ENCODE results near the gene URM1. TPM values are rescaled to one million over a fixed set of nuclear protein-coding genes. Genes with fewer than 3 reads are reported as not detected.

URM1 gene
- polyA plus RNA-seq, 4 donors, result 56.1 to 83.6 (median 66.0) TPM

- peaks cover 0 to 61% (median 2%) of the 10 kb centered on the region in 3 donors for H3K27me3 ChIP-seq (ENCODE audit: control insufficient read depth in 3 of 3, insufficient read depth in 3 of 3, low read length in 3 of 3)
- H3K4me3 ChIP-seq (ENCODE audit: low read depth in 1 of 3, low read length in 3 of 3), result no peak overlapping the region
- no peak overlapping the region for H3K27ac ChIP-seq (ENCODE audit: low read depth in 1 of 3, low read length in 2 of 3)
- FAIRE-seq (no peak), DNase-seq (no peak)
- 91 to 96% (median 95%) methylated on average over 21 of the region's 21 CpGs for WGBS, 3 donors
- no peaks in the 10 kb centered on the region for H3K9me3 ChIP-seq (ENCODE audit: control insufficient read depth in 2 of 2, insufficient read depth in 1 of 2, low read depth in 1 of 2, low read length in 1 of 2)
- H3K36me3 ChIP-seq (ENCODE audit: control insufficient read depth in 3 of 3, insufficient read depth in 2 of 3, low read depth in 1 of 3, low read length in 3 of 3), result peaks cover 11 to 58% (median 28%) of the 10 kb centered on the region in 3 donors
- H3K4me1 ChIP-seq (ENCODE audit: control insufficient read depth in 3 of 3, insufficient read depth in 2 of 3, low read depth in 1 of 3, low read length in 2 of 3), result no peaks in the 10 kb centered on the region
Measured at GRCh38 chr9:128391956-128392301, 20.8 kb downstream of the URM1 start.

DNA sequence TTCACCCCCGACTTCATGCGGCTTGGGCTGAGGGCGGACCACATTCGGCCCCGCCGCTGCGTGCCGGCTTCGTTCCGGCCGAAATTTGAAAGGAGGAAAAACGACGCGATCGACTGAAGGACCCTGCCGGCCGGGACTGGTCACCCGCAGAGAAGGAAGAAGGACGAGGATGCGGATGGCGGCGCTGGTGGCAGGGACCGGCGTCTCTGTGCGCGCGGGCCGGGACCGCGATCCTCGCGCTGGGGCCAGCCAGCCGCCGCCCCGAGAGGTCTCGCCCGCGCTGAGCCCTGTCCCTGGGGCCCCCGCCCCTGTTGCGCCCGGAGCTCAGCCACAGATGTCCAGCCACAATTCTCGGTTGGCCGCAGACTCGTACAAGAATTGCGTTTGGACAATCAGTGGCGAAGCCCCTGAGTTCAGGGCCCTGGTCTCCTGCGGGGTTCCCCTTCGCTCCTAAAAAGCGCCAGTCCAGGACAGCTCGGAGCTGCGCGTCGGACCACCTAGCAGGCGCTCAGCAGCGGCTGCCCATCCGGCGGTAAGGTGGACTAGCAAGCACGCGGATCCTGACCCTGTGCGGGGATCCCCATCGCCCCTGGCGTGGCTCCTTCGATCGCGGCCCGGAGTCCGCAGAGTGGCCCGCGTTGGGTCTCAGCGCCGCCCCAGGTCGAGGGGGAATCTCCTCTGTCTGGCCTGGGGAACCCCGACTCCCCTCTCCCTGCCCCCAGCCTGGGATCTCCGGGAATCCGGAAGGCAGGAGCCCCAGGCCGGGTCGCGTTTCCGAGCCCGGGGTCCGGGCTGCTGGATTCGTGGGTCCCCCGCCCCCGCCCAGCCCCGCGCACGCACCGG, 21.3 kb downstream of the URM1 start:
- FAIRE-seq (no peak), DNase-seq (no peak)
- no peak overlapping the region for H3K27ac ChIP-seq (ENCODE audit: low read depth in 1 of 3, low read length in 2 of 3)
- H3K9me3 ChIP-seq (ENCODE audit: control insufficient read depth in 2 of 2, insufficient read depth in 1 of 2, low read depth in 1 of 2, low read length in 1 of 2), result no peaks in the 10 kb centered on the region
- WGBS, 3 donors, result 85 to 96% (median 93%) methylated on average over 83 to 88 of the region's 88 CpGs
- H3K36me3 ChIP-seq (ENCODE audit: control insufficient read depth in 3 of 3, insufficient read depth in 2 of 3, low read depth in 1 of 3, low read length in 3 of 3), result peaks cover 11 to 52% (median 23%) of the 10 kb centered on the region in 3 donors
- no peak overlapping the region for H3K4me3 ChIP-seq (ENCODE audit: low read depth in 1 of 3, low read length in 3 of 3)
- peaks cover 0 to 67% (median 2%) of the 10 kb centered on the region in 3 donors for H3K27me3 ChIP-seq (ENCODE audit: control insufficient read depth in 3 of 3, insufficient read depth in 3 of 3, low read length in 3 of 3)
- no peaks in the 10 kb centered on the region for H3K4me1 ChIP-seq (ENCODE audit: control insufficient read depth in 3 of 3, insufficient read depth in 2 of 3, low read depth in 1 of 3, low read length in 2 of 3)

GRCh38 chr9:128393145-128393775, 22.1 kb downstream of the URM1 start:
- Histone ChIP-seq H3K27ac (ENCODE audit: low read depth in 1 of 3, low read length in 2 of 3) (no peak overlapping the region), H3K9me3 (ENCODE audit: control insufficient read depth in 2 of 2, insufficient read depth in 1 of 2, low read depth in 1 of 2, low read length in 1 of 2) (no peaks in the 10 kb centered on the region), H3K27me3 (ENCODE audit: control insufficient read depth in 3 of 3, insufficient read depth in 3 of 3, low read length in 3 of 3) (peaks cover 0 to 75% (median 2%) of the 10 kb centered on the region in 3 donors), H3K4me1 (ENCODE audit: control insufficient read depth in 3 of 3, insufficient read depth in 2 of 3, low read depth in 1 of 3, low read length in 2 of 3) (no peaks in the 10 kb centered on the region), H3K36me3 (ENCODE audit: control insufficient read depth in 3 of 3, insufficient read depth in 2 of 3, low read depth in 1 of 3, low read length in 3 of 3) (peaks cover 11 to 44% (median 15%) of the 10 kb centered on the region in 3 donors), H3K4me3 (ENCODE audit: low read depth in 1 of 3, low read length in 3 of 3) (no peak overlapping the region)
- DNase-seq, result no peak
- FAIRE-seq, result no peak
- 75 to 91% (median 89%) methylated on average over 46 to 56 of the region's 56 CpGs for WGBS, 3 donors

- Histone ChIP-seq H3K4me3 (ENCODE audit: low read depth in 1 of 3, low read length in 3 of 3) (no peak overlapping the region), H3K9me3 (ENCODE audit: control insufficient read depth in 2 of 2, insufficient read depth in 1 of 2, low read depth in 1 of 2, low read length in 1 of 2) (no peaks in the 10 kb centered on the region), H3K27me3 (ENCODE audit: control insufficient read depth in 3 of 3, insufficient read depth in 3 of 3, low read length in 3 of 3) (peaks cover 0 to 75% (median 2%) of the 10 kb centered on the region in 3 donors), H3K36me3 (ENCODE audit: control insufficient read depth in 3 of 3, insufficient read depth in 2 of 3, low read depth in 1 of 3, low read length in 3 of 3) (peaks cover 11 to 37% (median 13%) of the 10 kb centered on the region in 3 donors), H3K4me1 (ENCODE audit: control insufficient read depth in 3 of 3, insufficient read depth in 2 of 3, low read depth in 1 of 3, low read length in 2 of 3) (no peaks in the 10 kb centered on the region), H3K27ac (ENCODE audit: low read depth in 1 of 3, low read length in 2 of 3) (no peak overlapping the region)
- FAIRE-seq, result no peak
- no peak for DNase-seq
- 30 to 62% (median 53%) methylated on average over 4 to 7 of the region's 7 CpGs for WGBS, 3 donors
Measured at GRCh38 chr9:128393970-128394369, 22.8 kb downstream of the URM1 start.

GRCh38 chr9:128394379-128395168, 23.4 kb downstream of the URM1 start:
- DNase-seq (no peak), FAIRE-seq (no peak)
- WGBS, 3 donors, result 42 to 57% (median 56%) methylated on average over 9 of the region's 9 CpGs
- Histone ChIP-seq H3K4me1 (ENCODE audit: control insufficient read depth in 3 of 3, insufficient read depth in 2 of 3, low read depth in 1 of 3, low read length in 2 of 3) (no peaks in the 10 kb centered on the region), H3K9me3 (ENCODE audit: control insufficient read depth in 2 of 2, insufficient read depth in 1 of 2, low read depth in 1 of 2, low read length in 1 of 2) (no peaks in the 10 kb centered on the region), H3K4me3 (ENCODE audit: low read depth in 1 of 3, low read length in 3 of 3) (no peak overlapping the region), H3K27me3 (ENCODE audit: control insufficient read depth in 3 of 3, insufficient read depth in 3 of 3, low read length in 3 of 3) (peaks cover 0 to 73% (median 2%) of the 10 kb centered on the region in 3 donors), H3K36me3 (ENCODE audit: control insufficient read depth in 3 of 3, insufficient read depth in 2 of 3, low read depth in 1 of 3, low read length in 3 of 3) (peaks cover 6 to 31% (median 12%) of the 10 kb centered on the region in 3 donors), H3K27ac (ENCODE audit: low read depth in 1 of 3, low read length in 2 of 3) (no peak overlapping the region)

GRCh38 chr9:128396970-128397613, 25.9 kb downstream of the URM1 start:
- H3K27me3 ChIP-seq (ENCODE audit: control insufficient read depth in 3 of 3, insufficient read depth in 3 of 3, low read length in 3 of 3), result peaks cover 2 to 68% (median 3%) of the 10 kb centered on the region in 3 donors
- H3K9me3 ChIP-seq (ENCODE audit: control insufficient read depth in 2 of 2, insufficient read depth in 1 of 2, low read depth in 1 of 2, low read length in 1 of 2), result no peaks in the 10 kb centered on the region
- FAIRE-seq, result no peak
- DNase-seq, result no peak
- 6 to 9% (median 7%) methylated on average over 19 of the region's 19 CpGs for WGBS, 3 donors
- H3K36me3 ChIP-seq (ENCODE audit: control insufficient read depth in 3 of 3, insufficient read depth in 2 of 3, low read depth in 1 of 3, low read length in 3 of 3), result peaks cover 2 to 8% (median 6%) of the 10 kb centered on the region in 3 donors
- no peak overlapping the region for H3K27ac ChIP-seq (ENCODE audit: low read depth in 1 of 3, low read length in 2 of 3)
- no peak overlapping the region for H3K4me3 ChIP-seq (ENCODE audit: low read depth in 1 of 3, low read length in 3 of 3)
- no peaks in the 10 kb centered on the region for H3K4me1 ChIP-seq (ENCODE audit: control insufficient read depth in 3 of 3, insufficient read depth in 2 of 3, low read depth in 1 of 3, low read length in 2 of 3)

GRCh38 chr9:128397831-128398230, 26.7 kb downstream of the URM1 start:
- H3K36me3 ChIP-seq (ENCODE audit: control insufficient read depth in 3 of 3, insufficient read depth in 2 of 3, low read depth in 1 of 3, low read length in 3 of 3), result peaks cover 0 to under 1% (median 0%) of the 10 kb centered on the region in 3 donors

GRCh38 chr9:128399861-128400260, 28.7 kb downstream of the URM1 start:
- H3K9me3 ChIP-seq (ENCODE audit: control insufficient read depth in 2 of 2, insufficient read depth in 1 of 2, low read depth in 1 of 2, low read length in 1 of 2), result no peaks in the 10 kb centered on the region
- FAIRE-seq (no peak), DNase-seq (no peak)
- H3K27ac ChIP-seq (ENCODE audit: low read depth in 1 of 3, low read length in 2 of 3), result no peak overlapping the region
- no peaks in the 10 kb centered on the region for H3K4me1 ChIP-seq (ENCODE audit: control insufficient read depth in 3 of 3, insufficient read depth in 2 of 3, low read depth in 1 of 3, low read length in 2 of 3)
- H3K4me3 ChIP-seq (ENCODE audit: low read depth in 1 of 3, low read length in 3 of 3), result no peak overlapping the region
- WGBS, 3 donors, result 40 to 69% (median 56%) methylated on average over 3 of the region's 3 CpGs
- peaks cover 2 to 46% (median 3%) of the 10 kb centered on the region in 3 donors for H3K27me3 ChIP-seq (ENCODE audit: control insufficient read depth in 3 of 3, insufficient read depth in 3 of 3, low read length in 3 of 3)
- no peaks in the 10 kb centered on the region for H3K36me3 ChIP-seq (ENCODE audit: control insufficient read depth in 3 of 3, insufficient read depth in 2 of 3, low read depth in 1 of 3, low read length in 3 of 3)

More at GRCh38 chr9:128397831-128398230, 26.7 kb downstream of the URM1 start:
- H3K27ac ChIP-seq (ENCODE audit: low read depth in 1 of 3, low read length in 2 of 3), result no peak overlapping the region
- H3K4me1 ChIP-seq (ENCODE audit: control insufficient read depth in 3 of 3, insufficient read depth in 2 of 3, low read depth in 1 of 3, low read length in 2 of 3), result no peaks in the 10 kb centered on the region
- peaks cover 2 to 62% (median 3%) of the 10 kb centered on the region in 3 donors for H3K27me3 ChIP-seq (ENCODE audit: control insufficient read depth in 3 of 3, insufficient read depth in 3 of 3, low read length in 3 of 3)
- FAIRE-seq, result no peak
- H3K9me3 ChIP-seq (ENCODE audit: control insufficient read depth in 2 of 2, insufficient read depth in 1 of 2, low read depth in 1 of 2, low read length in 1 of 2), result no peaks in the 10 kb centered on the region
- 57 to 63% (median 62%) methylated on average over 7 of the region's 7 CpGs for WGBS, 3 donors
- H3K4me3 ChIP-seq (ENCODE audit: low read depth in 1 of 3, low read length in 3 of 3), result no peak overlapping the region
- no peak for DNase-seq

All from small intestine (tissue), 7 donors.